BLaER1 treated with 17β-estradiol and CSF1 and Interleukin-3, amounts not matched to agents 10 nM and 100 nM (cell line): ENCODE measurements around the gene ZBTB34.

Source experiments
- H3K27ac ChIP-seq, 11 experiments: shearing (Covaris generic); formaldehyde crosslinking; 2 replicates each; pipeline ENCODE4 v1.8.1; 2022
- H3K27me3 ChIP-seq, 11 experiments: shearing (Covaris generic); formaldehyde crosslinking; 2 replicates each; pipeline ENCODE4 v1.8.1; 2022
- H3K36me3 ChIP-seq, 11 experiments: shearing (Covaris generic); formaldehyde crosslinking; 2 replicates each; pipeline ENCODE4 v1.8.1; 2022
- H3K4me1 ChIP-seq, 10 experiments: shearing (Covaris generic); formaldehyde crosslinking; 2 replicates each; pipeline ENCODE4 v1.8.1; 2022
- H3K4me2 ChIP-seq, 11 experiments: shearing (Covaris generic); formaldehyde crosslinking; 2 replicates each; pipeline ENCODE4 v1.8.1; 2022
- H3K4me3 ChIP-seq, 10 experiments: shearing (Covaris generic); formaldehyde crosslinking; 2 replicates each; pipeline ENCODE4 v1.8.1; 2022
- H3K9ac ChIP-seq, 11 experiments: shearing (Covaris generic); formaldehyde crosslinking; 2 replicates each; pipeline ENCODE4 v1.8.1; 2022
- H3K9me3 ChIP-seq, 11 experiments: shearing (Covaris generic); formaldehyde crosslinking; replicated peaks in 1 of 11; 2 replicates each; pipeline ENCODE4 v1.8.1; 2022
- H4K20me1 ChIP-seq, 11 experiments: shearing (Covaris generic); formaldehyde crosslinking; 2 replicates each; pipeline ENCODE4 v1.8.1; 2022
- Cebpa-rat ChIP-seq, 11 experiments: shearing (Covaris generic); IDR thresholded peaks; 2 replicates each; pipeline ENCODE4 v1.8.1; 2022

The ZBTB34 gene

DNA sequence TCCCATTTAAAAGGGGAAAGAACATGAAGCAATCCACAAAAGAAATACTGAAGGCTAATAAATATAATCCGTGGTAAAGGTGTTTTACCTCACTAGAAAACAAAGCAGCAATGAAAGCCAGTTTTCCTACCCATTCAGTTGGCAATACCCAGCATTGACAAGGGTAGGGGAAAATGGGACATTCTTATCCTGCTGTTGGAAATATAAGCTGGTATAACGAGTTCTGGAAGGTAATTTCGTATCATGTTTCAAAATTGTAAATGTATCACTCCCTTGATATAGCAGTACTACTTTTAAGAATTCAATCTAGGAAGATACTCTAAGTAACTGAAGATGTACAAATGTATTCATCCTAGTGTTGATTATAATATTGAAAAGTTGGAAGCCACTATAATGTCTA lies 31.2 kb downstream of the ZBTB34 start:
- Histone ChIP-seq H3K36me3 (peaks cover 0 to 3% (median 0%) of the 10 kb centered on the region in 11 experiments; a peak in 2 of 22 replicates), H3K9me3 (no peaks in the 10 kb centered on the region), H3K4me3 (no peak overlapping the region), H3K27ac (no peak overlapping the region), H3K4me1 (0 out of 20 replicates have a peak, but pooled peaks cover 0 to 6% (median 0%) of the 10 kb centered on the region in 10 experiments), H4K20me1 (peaks cover 0 to 30% (median 2%) of the 10 kb centered on the region in 11 experiments; a peak in 12 of 22 replicates), H3K4me2 (no peak overlapping the region), H3K27me3 (no peaks in the 10 kb centered on the region), H3K9ac (no peak overlapping the region)
- TF ChIP-seq Cebpa-rat (IDR thresholded peaks at IDR 0.05), result no peak

- no peaks in the 10 kb centered on the region for H3K27me3 ChIP-seq
- H4K20me1 ChIP-seq, result peaks cover 0 to 19% (median 0%) of the 10 kb centered on the region in 11 experiments; a peak in 4 of 22 replicates
- no peak overlapping the region for H3K27ac ChIP-seq
- H3K4me1 ChIP-seq, result 0 out of 20 replicates have a peak, but pooled peaks cover 0 to 6% (median 0%) of the 10 kb centered on the region in 10 experiments
- no peaks in the 10 kb centered on the region for H3K9me3 ChIP-seq
- H3K4me3 ChIP-seq, result no peak overlapping the region
- H3K4me2 ChIP-seq, result no peak overlapping the region
- no peak overlapping the region for H3K9ac ChIP-seq
- H3K36me3 ChIP-seq, result no peaks in the 10 kb centered on the region
- no peak for TF ChIP-seq Cebpa-rat (IDR thresholded peaks at IDR 0.05)
These were observed 32.6 kb downstream of the ZBTB34 start for GRCh38 chr9:126893079-126893478.

- Histone ChIP-seq H3K9me3 (no peaks in the 10 kb centered on the region), H3K36me3 (no peaks in the 10 kb centered on the region), H3K4me3 (no peak overlapping the region), H3K9ac (no peak overlapping the region), H4K20me1 (peaks cover 0 to 10% (median 0%) of the 10 kb centered on the region in 11 experiments; a peak in 1 of 22 replicates), H3K27ac (no peak overlapping the region), H3K4me2 (no peak overlapping the region), H3K27me3 (no peaks in the 10 kb centered on the region), H3K4me1 (0 out of 20 replicates have a peak, but pooled peaks cover 0 to 6% (median 0%) of the 10 kb centered on the region in 10 experiments)
- no peak for TF ChIP-seq Cebpa-rat (IDR thresholded peaks at IDR 0.05)
These were observed 33.7 kb downstream of the ZBTB34 start for GRCh38 chr9:126894052-126894603.

- no peak overlapping the region for H3K4me3 ChIP-seq
- no peak for TF ChIP-seq Cebpa-rat (IDR thresholded peaks at IDR 0.05)
- no peak overlapping the region for H3K27ac ChIP-seq
- no peaks in the 10 kb centered on the region for H4K20me1 ChIP-seq
- no peaks in the 10 kb centered on the region for H3K27me3 ChIP-seq
- no peaks in the 10 kb centered on the region; a peak in 1 of 22 replicates for H3K36me3 ChIP-seq
- no peak overlapping the region for H3K9ac ChIP-seq
- no peak overlapping the region for H3K4me2 ChIP-seq
- H3K9me3 ChIP-seq, result peaks cover 19 to 32% (median 26%) of the 10 kb centered on the region in 11 experiments
- H3K4me1 ChIP-seq, result no peaks in the 10 kb centered on the region
These were observed 41.8 kb downstream of the ZBTB34 start for GRCh38 chr9:126902210-126902609.

GRCh38 chr9:126904586-126904985 lies 44.1 kb downstream of the ZBTB34 start:
- H3K36me3 ChIP-seq, result no peaks in the 10 kb centered on the region; a peak in 1 of 22 replicates
- no peaks in the 10 kb centered on the region for H3K4me1 ChIP-seq
- H3K9me3 ChIP-seq, result peaks cover 19 to 31% (median 26%) of the 10 kb centered on the region in 11 experiments
- H3K4me3 ChIP-seq, result no peak overlapping the region
- no peak for TF ChIP-seq Cebpa-rat (IDR thresholded peaks at IDR 0.05)
- H3K9ac ChIP-seq, result no peak overlapping the region
- no peak overlapping the region for H3K4me2 ChIP-seq
- no peak overlapping the region for H3K27ac ChIP-seq
- no peaks in the 10 kb centered on the region for H3K27me3 ChIP-seq
- H4K20me1 ChIP-seq, result no peaks in the 10 kb centered on the region

GRCh38 chr9:126906091-126906490 lies 45.7 kb downstream of the ZBTB34 start:
- Histone ChIP-seq H3K4me2 (no peak overlapping the region), H3K27ac (no peak overlapping the region), H3K9ac (no peak overlapping the region), H3K27me3 (no peaks in the 10 kb centered on the region), H3K4me3 (no peak overlapping the region), H4K20me1 (no peaks in the 10 kb centered on the region), H3K9me3 (peaks cover 10 to 17% (median 14%) of the 10 kb centered on the region in 11 experiments), H3K4me1 (no peaks in the 10 kb centered on the region), H3K36me3 (no peaks in the 10 kb centered on the region; a peak in 1 of 22 replicates)
- no peak for TF ChIP-seq Cebpa-rat (IDR thresholded peaks at IDR 0.05)

- Histone ChIP-seq H3K4me1 (no peaks in the 10 kb centered on the region), H3K4me2 (no peak overlapping the region), H3K9ac (no peak overlapping the region), H3K36me3 (no peaks in the 10 kb centered on the region), H3K4me3 (no peak overlapping the region), H4K20me1 (no peaks in the 10 kb centered on the region), H3K27me3 (no peaks in the 10 kb centered on the region), H3K9me3 (peaks cover under 1 to 8% (median 4%) of the 10 kb centered on the region in 11 experiments; a peak in 18 of 22 replicates), H3K27ac (no peak overlapping the region)
- TF ChIP-seq Cebpa-rat (IDR thresholded peaks at IDR 0.05), result no peak
These were observed 46.6 kb downstream of the ZBTB34 start for GRCh38 chr9:126907058-126907457.

GRCh38 chr9:126914458-126915280 lies 54.2 kb downstream of the ZBTB34 start, which contains the start of gene RALGPS1:
TSS of gene RALGPS1 (plus strand) at chr9:126914782. CDS start at chr9:126962290, 47,508 bp downstream.
- Histone ChIP-seq H3K9ac (peak within 1 kb of the TSS; percentile 45 to 79 (median 70)), H3K4me3 (peak within 1 kb of the TSS; percentile 56 to 74 (median 64))

More at GRCh38 chr9:126914458-126915280, 54.2 kb downstream of the ZBTB34 start, which contains the start of gene RALGPS1:
- Histone ChIP-seq H3K36me3 (no peaks in the 10 kb centered on the region), H3K4me2 (peak within 1 kb of the TSS; percentile 75 to 92 (median 84)), H4K20me1 (peaks cover 0 to 33% (median 17%) of the 10 kb centered on the region in 11 experiments; a peak in 14 of 22 replicates), H3K9me3 (no peaks in the 10 kb centered on the region), H3K27me3 (peaks cover 0 to 6% (median 0%) of the 10 kb centered on the region in 11 experiments; a peak in 1 of 22 replicates), H3K27ac (peak within 1 kb of the TSS in 5 of 11 experiments; percentile 52 to 62 (median 57); a peak in 5 of 22 replicates), H3K4me1 (peaks cover 0 to 16% (median 7%) of the 10 kb centered on the region in 10 experiments; a peak in 13 of 20 replicates)
- TF ChIP-seq Cebpa-rat (IDR thresholded peaks at IDR 0.05), result no peak
